GM13976 (cell line): Measurements from ENCODE around the gene MMP25.
A peak's percentile ranks its signal among the peaks of the same experiment; 100 is the strongest.

Source experiments
- DNase-seq: peaks from one replicate; pipeline ENCODE4 v3.0.0; 2012; ENCODE audit warnings: low spot score
- in situ Hi-C: fragments of 300-500 bp; cut with MboI; formaldehyde crosslinking; loops from one replicate; pipeline ENCODE4 v1.12.0; 2022; ENCODE audit warnings: low sequenced_read_pairs, mixed read lengths, inconsistent platforms; ENCODE audit not compliant: unreplicated experiment
- TF ChIP-seq, protein P1 (sequence below): IDR thresholded peaks from 2 replicates; pipeline ENCODE4 v1.5.1; 2012; ENCODE audit warnings: borderline replicate concordance, mild to moderate bottlenecking; ENCODE audit not compliant: insufficient read depth; ENCODE audit errors: extremely low read depth, missing control alignments, control extremely low read depth

MMP25 gene

DNA sequence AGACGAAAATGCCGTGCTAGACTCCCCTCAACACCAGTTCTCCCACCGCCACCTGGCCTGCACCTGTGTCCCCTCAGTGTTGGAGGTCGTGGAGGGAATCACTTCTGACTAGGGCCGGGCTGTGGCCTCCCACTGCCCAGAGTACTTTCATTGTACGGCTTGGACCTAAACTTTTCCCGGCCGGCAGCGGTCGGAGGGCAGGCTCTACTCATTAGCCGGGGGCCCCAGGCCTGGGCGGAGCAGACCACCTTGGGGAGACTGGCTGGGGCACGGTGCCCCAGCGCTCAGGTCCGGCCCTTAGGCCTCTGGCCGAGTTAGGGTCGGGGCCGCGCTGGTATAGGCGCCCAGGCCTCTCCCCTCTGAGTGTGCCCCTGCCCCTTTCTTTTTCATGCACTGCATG lies 29.0 kb upstream of the MMP25 start:
- DNase-seq = no peak
- TF ChIP-seq, protein P1, sequence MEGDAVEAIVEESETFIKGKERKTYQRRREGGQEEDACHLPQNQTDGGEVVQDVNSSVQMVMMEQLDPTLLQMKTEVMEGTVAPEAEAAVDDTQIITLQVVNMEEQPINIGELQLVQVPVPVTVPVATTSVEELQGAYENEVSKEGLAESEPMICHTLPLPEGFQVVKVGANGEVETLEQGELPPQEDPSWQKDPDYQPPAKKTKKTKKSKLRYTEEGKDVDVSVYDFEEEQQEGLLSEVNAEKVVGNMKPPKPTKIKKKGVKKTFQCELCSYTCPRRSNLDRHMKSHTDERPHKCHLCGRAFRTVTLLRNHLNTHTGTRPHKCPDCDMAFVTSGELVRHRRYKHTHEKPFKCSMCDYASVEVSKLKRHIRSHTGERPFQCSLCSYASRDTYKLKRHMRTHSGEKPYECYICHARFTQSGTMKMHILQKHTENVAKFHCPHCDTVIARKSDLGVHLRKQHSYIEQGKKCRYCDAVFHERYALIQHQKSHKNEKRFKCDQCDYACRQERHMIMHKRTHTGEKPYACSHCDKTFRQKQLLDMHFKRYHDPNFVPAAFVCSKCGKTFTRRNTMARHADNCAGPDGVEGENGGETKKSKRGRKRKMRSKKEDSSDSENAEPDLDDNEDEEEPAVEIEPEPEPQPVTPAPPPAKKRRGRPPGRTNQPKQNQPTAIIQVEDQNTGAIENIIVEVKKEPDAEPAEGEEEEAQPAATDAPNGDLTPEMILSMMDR = no peak
- in situ Hi-C loops = no loop called here

DNA sequence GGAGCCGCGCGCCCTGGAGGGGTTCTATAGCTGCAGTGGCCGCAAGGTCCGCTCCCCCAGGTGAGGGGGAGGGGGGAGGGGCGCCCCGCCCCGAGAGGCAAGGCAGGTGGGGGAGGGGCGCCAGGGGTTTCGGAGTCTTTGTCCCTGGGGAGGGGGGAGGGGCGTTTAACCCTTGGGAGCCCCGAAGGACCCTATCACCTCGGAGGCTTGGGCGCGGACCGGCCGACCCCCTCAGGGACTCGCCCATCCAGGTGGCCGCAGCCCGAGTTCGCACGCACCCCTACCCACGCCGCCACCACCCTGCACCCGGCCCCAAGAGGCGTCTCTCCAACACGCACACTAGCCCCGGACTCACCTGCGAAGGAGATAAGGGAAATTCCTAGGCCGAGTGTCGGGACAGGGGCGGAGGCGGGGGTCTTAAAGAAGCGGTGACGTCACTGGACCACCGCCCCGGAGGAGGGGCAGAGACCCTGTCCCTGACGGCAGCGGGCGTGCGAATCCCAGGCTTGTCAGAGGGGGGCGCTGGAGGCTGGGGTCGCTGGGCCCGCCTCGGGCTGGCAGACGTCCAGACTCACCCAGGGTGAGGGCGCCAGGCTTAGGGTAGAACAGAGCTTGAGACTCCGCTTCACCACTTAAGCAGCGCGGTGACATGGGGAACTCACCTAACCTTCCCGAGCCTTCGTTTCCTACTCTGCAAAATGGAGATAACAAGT lies 28.4 kb upstream of the MMP25 start, which contains the start of gene CLDN6:
Gene CLDN6, minus strand, starts transcription at position 390 of the 713 bp plus-strand sequence. CDS start 2,162 bp downstream, outside the sequence.
- TF ChIP-seq, protein P1 = peak; percentile 47
- DNase-seq = no peak
- in situ Hi-C loops = no loop called here

DNA sequence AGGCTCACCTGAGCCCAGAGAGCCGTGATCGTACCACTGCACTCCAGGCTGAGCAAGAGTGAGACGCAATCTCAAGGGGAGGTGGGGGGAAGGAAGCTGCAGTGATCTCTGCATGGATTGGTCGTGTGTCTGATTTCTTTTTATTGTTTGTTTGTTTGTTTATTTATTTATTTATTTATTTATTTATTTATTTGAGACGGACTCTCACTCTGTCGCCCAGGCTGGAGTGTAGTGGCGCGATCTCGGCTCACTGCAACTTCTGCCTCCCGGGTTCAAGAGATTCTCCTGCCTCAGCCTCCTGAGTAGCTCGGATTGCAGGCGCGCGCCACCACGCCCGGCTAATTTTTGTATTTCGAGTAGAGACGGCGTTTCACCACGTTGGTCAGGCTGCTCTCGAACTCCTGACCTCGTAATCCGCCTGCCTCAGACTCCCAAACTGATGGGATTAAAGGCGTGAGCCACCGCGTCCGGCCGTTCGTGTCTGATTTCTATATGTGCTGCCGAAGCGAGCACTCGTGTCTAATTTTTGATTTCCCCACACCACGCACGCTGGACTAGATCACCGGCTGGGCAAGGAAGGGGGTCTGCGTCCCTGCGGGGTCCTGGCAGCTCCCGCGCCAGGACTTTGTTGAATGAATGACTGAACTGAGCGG lies 26.6 kb upstream of the MMP25 start:
- TF ChIP-seq, protein P1 = no peak
- in situ Hi-C loops = no loop called here
- no peak for DNase-seq

DNA sequence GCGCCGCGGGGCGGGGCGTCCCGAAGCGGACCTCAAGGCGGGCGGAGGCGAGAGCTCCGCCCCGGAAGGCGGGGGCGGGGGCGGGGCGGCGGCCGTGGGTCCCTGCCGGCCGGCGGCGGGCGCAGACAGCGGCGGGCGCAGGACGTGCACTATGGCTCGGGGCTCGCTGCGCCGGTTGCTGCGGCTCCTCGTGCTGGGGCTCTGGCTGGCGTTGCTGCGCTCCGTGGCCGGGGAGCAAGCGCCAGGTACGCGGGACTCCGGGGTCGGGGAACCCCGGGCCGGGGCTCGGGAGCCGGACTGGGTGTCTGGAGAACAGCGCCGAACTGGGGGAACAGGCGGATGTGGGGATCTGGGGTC lies 26.1 kb upstream of the MMP25 start, which contains the start of gene TNFRSF12A:
Gene TNFRSF12A, plus strand, starts transcription at position 122 of the 357 bp plus-strand sequence. Its CDS starts 30 bp downstream, at position 152.
- DNase-seq = peak; percentile 93
- TF ChIP-seq, protein P1 = no peak
- in situ Hi-C loops = no loop called here

DNA sequence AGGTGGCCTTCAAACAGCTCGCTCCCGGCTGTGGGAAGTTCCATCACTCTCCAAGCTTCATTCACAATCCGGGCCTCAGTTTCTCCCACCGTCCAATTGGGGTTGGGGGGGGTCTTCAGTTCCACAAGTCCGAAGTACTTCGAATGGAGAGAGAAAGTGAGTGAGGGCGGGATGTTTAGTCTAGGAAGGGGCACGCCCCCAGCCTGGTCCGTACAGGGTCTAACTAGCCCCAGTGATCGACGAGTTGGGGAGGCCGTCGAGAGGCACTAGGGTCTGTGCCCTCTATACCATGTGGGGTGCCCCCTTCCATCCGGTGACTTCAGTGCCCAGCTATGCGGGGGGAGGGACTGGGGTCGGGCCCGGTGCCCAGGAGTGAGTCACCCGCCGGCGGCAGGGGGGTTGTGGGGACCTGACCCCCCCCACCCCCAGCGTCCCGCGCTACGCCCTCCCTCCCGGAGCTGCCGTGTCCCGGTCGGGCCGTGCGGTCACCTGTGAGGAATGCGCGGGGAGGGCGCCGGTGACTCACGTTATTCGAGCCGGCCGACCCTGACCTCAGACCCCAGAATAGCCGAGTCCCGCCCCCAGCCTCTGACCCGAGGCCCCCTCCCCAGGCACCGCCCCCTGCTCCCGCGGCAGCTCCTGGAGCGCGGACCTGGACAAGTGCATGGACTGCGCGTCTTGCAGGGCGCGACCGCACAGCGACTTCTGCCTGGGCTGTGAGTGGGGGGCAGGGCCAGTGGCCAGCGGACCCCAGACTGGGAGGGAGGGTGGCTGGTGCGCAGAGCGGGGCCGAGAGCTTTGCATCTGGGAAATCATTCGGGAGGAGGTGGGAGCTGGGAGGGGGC lies 25.5 kb upstream of the MMP25 start:
- DNase-seq = no peak

More for the DNA sequence above, 25.5 kb upstream of the MMP25 start:
- TF ChIP-seq, protein P1 = no peak
- in situ Hi-C loops = no loop called here
